NOMO-1 (cell line): ENCODE data around the gene PRKCD.

Experiments
- DNase-seq, 2 experiments: peaks; one replicate each; lab custom pipeline; 2025; ENCODE audit not compliant: unreplicated experiment in 2 of 2; lab: John Stamatoyannopoulos, UW

Gene PRKCD

DNA sequence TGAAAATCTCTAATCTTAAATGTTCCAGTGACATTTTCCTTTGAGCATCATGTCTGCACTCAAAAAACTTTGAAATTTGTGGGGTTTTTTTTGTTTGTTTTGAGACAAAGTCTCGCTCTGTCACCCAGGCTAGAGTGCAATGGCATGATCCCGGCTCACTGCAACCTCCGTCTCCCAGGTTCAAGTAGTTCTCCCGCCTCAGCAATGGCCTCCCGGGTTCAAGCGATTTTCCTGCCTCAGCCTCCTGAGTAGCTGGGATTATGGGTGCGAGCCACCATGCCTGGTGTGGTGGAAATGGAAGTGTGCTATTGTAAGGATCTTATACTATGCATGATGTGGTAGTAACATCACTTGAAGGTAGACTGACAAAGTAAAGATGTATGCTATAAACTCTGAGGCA lies 52.3 kb downstream of the PRKCD start:
- no peak for DNase-seq

DNA sequence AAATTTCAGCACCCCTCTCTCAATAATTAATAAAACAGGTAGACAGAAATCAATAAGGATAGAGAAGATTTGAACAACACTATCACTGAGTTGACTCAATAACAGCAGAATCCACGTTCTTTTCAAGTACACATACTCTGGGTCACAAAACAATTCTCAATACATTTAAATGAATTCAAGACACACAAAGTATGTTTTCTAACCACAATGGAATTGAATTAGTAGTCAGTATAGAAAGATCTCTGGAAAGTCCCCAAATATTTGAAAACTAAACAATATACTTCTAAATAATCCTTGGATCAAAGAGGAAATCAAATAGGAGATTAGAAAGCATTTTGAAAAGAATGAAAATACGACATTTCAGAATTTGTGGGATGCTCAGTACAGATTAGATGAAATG lies 54.8 kb downstream of the PRKCD start:
- DNase-seq = no peak

DNA sequence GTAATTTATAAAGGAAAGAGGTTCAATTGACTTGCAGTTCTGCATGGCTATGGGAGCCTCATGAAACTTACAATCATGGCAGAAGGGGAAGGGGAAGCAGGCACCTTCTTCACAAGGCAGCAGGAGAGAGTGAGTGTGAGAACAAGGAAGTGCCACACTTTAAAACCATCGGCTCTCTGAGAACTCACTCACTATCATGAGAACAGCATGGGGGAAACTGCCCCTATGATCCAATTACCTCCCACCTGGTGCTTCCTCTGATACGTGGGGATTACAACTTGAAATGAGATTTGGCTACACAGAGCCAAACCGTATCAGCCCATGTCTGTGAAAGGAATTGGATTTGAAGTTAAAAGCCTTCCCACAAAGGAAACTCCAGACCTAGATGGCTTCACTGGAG lies 55.7 kb downstream of the PRKCD start:
- no peak for DNase-seq

DNA sequence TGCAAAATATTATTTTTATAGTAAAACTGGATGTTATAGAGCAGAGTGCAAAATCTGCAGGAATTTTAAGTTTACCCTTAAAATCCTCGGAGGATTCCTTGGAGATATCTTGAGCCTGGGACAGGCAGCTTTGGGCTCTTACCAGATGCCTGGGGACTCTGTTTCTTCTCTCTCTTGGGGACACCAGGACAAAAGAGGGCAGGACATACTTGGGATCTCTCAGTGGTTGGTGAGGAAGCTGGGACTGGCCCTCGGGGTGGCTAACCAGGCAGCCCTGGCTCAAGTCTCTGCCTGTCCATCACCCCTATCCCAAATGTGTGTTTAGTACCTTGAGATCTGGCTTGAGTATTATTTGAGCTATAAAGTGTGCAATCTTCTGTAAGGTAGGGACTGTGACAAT lies 56.2 kb downstream of the PRKCD start:
- DNase-seq = no peak

DNA sequence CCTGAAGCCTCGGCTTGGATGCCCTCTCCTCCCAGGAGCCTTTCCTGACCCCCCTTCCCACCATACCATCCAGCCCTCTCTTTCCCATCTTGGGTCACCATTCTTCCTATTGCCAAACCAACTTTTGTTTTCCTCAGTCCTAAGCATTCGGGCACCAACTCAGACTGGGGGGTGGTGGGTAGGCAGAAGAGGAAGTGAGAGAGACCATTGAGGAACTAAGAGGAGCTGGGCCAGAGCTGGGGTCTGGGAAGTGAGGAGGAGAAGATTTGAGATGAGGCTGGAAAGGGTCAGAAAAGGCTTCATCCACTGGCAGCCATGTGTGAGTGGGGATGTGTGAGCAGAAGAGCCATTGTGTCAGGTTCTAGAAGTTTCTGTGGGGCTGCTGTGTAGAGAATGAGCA lies 57.1 kb downstream of the PRKCD start:
- peak; percentile 62 to 73 for DNase-seq

DNA sequence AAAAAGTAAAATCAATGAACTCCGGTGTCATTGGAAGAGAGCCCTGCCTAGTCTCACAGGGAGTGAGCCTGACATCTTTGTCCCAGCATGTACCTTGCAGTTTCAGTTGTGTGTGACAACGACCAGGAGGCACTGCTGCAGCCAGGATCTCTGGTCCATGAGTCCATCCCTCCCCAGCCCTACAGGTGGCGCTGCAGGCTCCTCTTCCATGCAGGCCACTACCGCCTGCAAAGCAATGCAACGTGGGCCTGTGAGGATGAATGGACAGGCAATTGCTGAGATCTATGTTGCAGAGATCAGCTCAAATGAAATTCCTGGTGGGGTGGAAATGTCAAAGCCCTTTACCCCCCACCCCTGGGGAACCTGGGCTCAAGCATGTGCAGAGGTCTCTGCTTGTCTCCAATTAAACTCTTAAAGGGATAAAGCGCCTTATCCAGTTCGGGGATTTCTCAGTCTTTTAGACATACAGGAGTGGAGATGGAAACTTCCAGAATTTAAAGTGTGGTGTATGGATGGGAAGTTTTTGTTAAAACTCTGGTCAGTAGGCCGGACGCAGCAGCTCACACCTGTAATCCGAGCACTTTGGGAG lies 59.0 kb downstream of the PRKCD start:
- DNase-seq = peak; percentile 71 to 80

DNA sequence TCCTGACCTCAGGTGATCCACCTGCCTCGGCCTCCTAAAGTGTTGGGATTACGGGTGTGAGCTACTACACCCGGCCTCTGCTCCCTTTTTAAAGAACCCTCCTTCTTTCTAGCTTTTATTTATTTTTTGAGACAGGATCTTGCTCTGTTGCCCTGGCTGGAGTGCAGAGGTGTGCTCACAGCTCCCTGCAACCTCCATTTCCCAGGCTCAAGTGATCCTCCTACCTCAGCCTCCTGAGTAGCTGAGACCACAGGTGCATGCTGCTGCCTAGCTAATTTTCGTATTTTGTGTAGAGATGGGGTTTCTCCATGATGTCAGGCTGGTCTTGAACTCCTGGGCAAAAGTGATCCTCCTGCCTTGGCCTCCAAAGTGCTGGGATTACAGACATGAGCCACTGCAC lies 60.3 kb downstream of the PRKCD start:
- no peak for DNase-seq

DNA sequence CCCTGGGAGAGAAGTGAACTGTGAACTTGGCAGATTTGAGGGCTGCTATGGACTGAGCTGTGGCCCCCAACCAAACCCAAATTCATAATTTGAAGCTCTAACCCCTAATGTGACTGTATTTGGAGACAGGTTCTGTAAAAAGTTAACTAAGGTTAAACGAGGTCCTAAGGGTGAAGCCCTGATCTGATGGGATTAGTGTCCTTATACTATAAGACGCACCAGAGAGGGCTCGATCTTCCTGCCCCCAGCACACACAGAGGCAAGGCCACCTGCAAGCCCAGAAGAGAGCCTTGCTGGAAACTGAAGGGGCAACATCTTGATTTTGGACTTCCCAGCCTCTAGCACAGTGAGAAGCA lies 60.8 kb downstream of the PRKCD start:
- no peak for DNase-seq

DNA sequence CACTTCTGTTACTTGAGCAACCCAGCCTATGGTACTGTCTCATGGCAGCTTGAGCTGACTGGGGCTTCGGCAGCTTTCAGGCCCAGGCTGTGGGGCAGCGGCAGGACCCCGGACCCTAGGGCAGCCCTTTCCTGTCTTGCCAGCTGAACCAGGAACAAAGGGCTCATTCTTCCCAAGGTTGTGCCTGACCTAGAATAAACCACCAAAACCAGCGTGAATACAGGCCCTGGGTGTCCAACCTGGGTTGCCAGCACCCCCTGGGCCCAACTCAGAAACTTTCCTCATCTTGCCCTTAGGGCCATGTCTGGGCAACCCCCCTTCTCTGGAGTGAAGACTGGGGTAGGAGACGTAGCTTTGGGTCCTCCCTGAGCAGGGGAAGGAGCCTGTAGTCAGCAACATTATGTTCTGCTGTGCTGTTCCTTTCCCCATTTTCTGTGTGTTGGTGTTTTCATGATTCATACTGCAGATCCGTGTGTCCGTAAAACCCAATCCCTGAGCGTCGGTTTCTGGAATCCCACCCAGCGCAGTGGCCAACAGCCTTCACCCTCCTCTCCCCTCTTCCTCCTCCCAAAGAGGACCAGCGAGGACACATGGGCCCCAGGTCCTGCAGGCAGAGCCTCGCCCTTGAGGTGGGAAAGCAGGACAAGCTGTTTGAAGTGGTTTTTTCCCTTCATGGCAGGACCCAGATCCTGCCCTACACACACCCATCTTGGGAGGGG lies 61.3 kb downstream of the PRKCD start:
- no peak for DNase-seq

DNA sequence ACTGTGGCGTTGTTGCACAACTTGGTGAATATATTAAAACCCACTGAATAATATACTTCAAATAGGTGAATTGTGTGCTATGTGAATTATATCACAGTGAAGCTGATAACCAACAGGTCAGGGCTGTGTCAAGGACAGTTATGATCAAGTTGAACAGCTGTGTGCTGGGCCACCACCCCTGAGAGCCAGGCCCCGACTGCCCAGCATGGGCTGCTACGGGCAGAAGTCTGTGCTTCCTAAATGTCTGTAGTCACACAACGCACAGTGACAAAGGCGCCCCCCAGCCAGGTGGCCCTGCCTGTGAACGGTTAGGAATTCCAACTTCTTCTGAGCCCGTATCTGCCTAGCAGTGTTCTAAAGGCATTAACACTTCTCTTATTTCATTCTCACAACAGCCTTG lies 62.0 kb downstream of the PRKCD start:
- DNase-seq = no peak

DNA sequence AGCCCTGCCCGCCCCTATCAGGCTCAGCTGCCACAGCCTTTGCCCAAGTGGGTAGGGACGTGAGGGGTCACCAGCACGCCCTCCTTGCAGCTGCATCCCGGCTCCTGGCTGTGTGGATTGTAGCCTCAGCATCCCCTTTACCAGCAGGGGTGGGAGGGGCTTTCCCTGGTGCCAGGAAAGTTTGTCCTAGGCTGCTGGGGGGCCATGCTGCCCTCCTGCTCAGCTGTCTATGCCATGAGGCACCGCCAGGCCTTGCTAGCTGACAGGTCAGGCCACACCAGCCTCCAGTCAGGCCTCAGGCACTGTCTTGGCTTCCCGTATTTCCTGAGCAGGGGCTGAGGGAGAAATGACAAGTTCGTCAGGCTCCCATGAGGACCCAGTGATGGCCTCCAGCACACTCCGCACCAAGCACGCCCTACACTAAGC lies 62.5 kb downstream of the PRKCD start:
- DNase-seq = no peak

DNA sequence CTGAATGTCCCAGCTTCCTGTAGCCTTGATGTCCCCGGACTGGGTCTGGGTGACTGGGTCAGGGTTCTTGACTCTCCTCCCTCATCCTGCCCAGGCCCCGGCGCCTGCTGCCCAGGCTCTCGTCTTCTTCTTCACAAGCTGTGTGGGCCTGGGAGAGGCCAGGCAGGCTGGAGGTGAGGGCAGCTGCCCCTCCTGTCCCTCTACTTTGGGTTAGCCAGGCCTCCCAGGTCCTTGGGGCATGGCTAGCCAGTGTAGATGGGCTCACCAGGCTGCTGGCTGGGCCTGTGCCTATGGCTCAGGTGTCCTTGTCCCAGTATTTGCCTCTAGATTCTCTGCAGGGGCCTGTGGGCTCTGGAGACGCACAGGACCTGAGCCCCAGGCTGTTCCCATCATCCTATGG lies 63.0 kb downstream of the PRKCD start:
- DNase-seq = no peak

DNA sequence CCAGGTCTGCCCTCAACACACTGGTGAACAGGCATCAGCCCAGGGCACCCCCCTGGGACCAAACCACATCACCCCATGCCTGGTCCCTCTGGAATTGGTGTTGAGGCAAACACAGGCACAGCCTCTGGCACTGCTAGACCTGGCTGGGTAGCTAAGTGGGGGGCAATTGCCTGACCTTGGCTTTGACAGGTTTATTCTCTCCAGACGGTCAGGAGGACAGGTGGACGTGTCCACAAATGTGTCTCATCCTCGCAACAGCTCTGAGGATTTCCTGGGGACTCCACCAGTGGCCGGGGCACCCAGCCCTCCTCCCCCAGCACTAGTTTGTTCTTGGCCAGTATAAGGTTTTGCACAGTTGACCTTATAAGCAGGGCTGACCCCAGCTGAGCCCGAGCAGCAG lies 63.5 kb downstream of the PRKCD start:
- no peak for DNase-seq

DNA sequence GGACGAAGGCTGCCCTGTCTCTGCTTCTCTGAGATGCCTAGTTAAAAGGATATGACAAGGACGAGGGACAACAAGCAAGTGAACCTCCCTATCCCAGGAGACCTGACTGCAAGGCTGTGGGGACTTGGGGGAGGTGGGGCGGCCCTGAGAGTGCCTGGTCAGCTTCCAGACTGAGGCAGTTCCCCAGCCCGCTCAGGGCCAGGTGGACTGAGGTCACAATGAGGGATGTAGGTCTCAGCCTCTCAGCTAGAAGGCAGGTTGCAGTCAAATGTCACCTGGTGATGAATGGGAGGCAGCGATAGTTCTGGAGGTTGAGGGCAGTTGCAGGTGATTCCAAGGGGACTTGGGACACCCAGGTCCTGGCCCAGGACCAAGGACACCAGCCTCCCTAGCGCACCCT lies 64.2 kb downstream of the PRKCD start:
- DNase-seq = no peak

DNA sequence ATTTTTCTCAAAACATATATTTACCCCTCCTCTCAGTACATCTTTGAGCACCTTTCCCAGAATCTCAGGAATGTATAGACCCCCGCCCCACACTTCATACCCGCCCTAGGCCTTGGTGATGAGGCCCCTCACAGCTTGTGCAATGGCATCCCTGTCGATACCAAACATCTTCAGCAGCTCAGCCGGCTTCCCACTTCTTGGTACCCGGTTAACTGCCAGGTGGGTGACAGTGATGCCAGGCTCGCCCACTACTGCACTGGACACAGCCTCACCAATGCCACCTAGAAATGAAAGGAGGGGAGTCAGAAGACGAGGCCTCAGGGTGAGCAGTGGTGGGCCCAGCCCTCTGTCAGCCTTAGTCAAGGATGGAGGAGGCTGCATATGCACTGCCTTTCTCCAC lies 64.6 kb downstream of the PRKCD start:
- DNase-seq = no peak

DNA sequence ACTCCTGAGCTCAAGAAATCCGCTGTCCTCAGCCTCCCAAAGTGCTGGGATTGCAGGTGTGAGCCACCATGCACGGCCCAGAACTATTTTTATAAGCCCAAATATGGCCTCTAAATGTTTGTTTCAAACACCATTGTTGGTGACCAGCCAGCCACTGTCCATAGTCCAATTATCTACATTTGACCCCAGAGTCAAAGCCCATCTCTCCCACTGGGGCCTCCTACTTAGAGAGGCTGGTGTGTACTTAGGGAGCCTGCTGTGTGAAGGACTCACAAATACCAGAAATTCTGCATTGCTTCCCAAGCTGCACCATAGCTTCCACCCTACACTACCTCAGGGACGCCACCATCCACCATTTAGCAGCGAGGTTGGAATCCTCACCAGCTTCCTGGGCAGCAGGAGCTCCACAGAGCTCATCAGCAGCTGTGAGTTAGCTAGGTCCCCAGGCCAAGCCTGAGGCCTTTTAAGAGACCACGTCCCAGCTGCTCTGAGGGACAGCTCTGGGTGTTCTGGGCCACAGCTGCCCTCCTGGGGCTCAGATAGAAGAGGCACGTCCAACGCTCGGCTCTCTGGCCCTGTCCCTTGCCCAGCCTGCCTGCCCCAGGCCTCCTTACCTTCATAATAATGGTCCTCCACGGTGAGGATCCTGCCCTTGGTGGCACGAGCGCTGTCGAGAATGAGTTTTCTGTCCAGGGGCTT lies 65.3 kb downstream of the PRKCD start:
- no peak for DNase-seq

DNA sequence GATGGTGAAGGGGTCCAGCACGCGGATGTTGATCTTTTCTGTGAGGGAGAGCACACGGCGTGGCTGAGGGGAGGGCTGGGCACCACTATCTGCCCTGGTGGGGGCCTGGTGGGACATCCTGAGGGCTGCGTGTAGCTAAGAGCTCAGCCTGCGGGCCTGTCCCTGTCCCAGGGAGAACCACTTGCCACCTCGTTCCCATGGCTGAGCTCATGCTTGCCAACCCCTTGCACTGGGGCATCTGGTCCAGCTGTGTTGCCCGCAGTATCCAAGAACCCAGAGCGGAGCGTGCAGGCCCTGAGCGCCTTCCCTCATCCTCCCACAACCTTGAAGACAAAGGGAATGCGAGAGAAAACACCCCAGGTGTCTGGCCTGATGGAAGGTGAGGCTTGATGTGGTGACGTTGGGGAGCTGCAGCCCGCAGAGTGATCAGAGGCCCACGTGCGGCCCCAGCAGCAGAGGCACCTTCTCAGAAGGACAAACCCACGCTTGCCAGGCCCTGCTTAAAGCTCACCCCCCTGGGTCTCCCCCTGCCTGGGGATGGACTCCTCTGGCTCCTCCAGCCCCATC lies 65.9 kb downstream of the PRKCD start:
- no peak for DNase-seq

DNA sequence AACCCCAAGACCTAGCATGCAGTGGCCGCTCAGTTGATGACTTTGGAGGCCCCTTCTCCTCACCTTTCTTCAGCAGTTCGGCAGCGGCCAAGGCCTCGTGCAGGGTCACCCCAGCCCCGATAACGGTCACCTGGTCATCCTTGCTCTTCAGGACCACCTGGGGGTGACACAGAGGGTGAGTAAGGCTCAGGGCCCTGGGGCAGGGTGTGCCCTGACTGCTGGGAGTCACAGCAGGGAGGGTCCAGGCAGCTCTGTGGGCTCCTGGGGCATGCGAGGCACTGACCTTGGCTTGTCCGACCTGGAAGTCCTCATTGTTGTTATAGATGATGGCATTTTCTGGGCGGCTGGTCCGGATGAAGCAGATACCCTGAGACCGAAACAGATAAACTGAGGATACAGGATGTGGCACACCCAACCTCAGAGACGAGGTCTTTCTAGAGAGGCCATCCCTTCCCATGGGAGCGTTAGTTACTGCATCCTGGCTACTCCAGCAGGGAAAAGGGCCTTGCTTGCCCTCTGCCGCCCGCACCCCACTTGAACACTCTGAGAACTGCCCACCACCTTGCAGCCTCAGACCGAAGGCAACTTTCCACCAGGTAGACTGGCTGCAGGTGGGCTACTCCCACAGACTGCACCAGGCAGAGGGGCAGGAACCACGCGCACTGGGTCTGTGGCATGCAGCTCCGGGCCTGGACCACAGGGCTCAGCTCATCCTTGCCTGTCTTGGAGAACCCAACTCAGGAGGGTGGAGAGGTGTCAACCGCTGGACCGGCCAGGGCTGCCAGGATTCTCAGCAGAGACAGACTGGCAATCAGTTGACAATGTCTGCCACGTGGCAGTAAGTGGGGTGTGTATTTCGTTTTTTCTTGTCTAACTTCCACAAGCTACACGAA lies 67.2 kb downstream of the PRKCD start:
- DNase-seq = no peak

DNA sequence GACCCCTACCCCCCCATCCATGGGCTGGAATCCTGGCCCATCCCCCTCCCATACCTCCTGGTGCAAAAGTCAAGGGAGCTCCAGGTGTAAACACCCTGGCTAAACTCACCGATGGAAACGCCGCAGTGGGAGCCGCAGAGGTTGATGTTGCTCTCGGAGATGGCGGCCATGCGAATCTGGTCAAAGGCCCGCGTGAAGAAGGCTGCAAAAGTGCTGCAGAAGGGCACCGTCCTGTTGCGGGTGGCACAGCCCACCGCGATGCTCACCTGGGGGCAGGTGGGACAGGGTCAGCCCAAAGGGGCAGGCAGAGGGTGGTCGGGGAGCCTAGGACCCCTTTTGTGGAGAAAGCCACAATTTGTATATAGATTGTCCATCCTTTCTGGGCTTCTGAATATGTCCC lies 68.2 kb downstream of the PRKCD start:
- DNase-seq = no peak

DNA sequence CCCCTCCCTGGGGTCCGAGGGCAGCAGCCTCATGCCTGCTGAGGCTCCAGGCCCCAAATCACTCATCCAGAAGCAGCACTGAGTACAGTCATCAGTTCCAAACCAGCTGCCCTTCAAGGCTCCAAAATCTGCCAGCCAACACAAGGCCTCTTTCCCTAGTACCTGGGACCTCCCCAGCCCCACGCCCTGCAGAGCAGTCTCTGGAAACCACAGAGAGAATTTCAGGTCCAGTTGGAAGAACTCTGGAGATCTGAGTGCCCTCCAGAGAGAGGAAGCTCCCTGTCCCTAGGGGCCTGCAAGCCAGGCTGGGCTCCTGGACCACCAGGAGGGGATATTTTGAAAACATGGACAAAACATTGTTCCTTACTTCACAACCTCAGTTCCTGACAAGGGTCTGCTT lies 68.6 kb downstream of the PRKCD start:
- no peak for DNase-seq

DNA sequence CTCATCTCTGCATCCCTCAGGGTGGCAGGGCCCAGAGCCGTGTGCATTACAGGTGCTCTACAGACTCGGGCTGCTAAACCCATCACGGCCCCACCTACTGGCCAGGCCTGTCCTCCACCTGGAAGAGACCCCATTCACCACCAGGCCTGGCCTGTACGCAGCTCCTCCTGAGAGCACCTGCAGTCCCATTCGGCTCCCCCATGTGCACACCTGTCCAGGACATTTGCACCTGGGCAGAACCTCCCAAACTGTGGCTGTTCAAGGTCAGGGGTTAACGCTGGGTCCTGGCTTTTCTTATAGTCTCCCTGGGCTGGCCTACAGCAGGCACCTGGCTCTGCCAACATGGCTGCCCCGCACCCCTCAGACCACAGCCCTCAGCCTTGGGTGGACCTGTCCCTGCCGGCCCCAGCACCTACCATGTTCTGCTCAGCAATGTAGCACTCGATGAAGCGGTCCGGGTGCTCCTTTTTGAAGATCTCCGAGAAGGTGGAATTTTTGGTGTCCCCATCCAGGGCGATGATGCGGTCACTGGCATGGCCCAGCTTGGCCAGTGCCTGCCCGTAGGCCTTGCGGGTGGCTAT lies 69.1 kb downstream of the PRKCD start:
- no peak for DNase-seq
